KMS-11 (cell line): ENCODE measurements around the gene KLK1.

ENCODE experiments used
- H2AFZ ChIP-seq: fragments of 200-600 bp; sonication (generic); 2 replicates; pipeline ENCODE4 v1.6.1; 2016; ENCODE audit warnings: antibody characterized with exemption, mixed run types, low read depth
- H3K27ac ChIP-seq: fragments of 200-600 bp; sonication (generic); 2 replicates; pipeline ENCODE4 v1.6.1; 2016; ENCODE audit warnings: mild to moderate bottlenecking, mixed run types
- H3K27me3 ChIP-seq: fragments of 200-600 bp; sonication (generic); 2 replicates; pipeline ENCODE4 v1.6.1; 2017; ENCODE audit warnings: mild to moderate bottlenecking, low read depth, mixed run types, moderate library complexity; ENCODE audit not compliant: insufficient read depth
- H3K36me3 ChIP-seq: fragments of 200-600 bp; sonication (generic); 2 replicates; pipeline ENCODE4 v1.6.1; 2017; ENCODE audit warnings: mild to moderate bottlenecking, mixed run types; ENCODE audit not compliant: insufficient read depth
- H3K4me1 ChIP-seq: fragments of 200-600 bp; sonication (generic); 2 replicates; pipeline ENCODE4 v1.6.1; 2016; ENCODE audit warnings: mild to moderate bottlenecking, low read depth, mixed run types; ENCODE audit not compliant: poor library complexity, severe bottlenecking
- H3K4me2 ChIP-seq: fragments of 200-600 bp; sonication (generic); 2 replicates; pipeline ENCODE4 v1.7.0; 2016; ENCODE audit warnings: mild to moderate bottlenecking, mixed run types
- H3K4me3 ChIP-seq: fragments of 200-600 bp; sonication (generic); IDR thresholded peaks from 2 replicates; pipeline ENCODE4 v1.6.1; 2017; ENCODE audit warnings: low read depth, low read length, mixed read lengths; ENCODE audit not compliant: insufficient read depth
- H3K79me2 ChIP-seq: fragments of 200-600 bp; sonication (generic); 2 replicates; pipeline ENCODE4 v1.6.1; 2016; ENCODE audit warnings: low read depth, mixed run types; ENCODE audit not compliant: insufficient read depth
- H3K9ac ChIP-seq: fragments of 200-600 bp; sonication (generic); 2 replicates; pipeline ENCODE4 v1.6.1; 2016; ENCODE audit warnings: mild to moderate bottlenecking, mixed run types
- H4K20me1 ChIP-seq: fragments of 200-600 bp; sonication (generic); 2 replicates; pipeline ENCODE4 v1.6.1; 2016; ENCODE audit warnings: mild to moderate bottlenecking, mixed run types; ENCODE audit not compliant: insufficient read depth
- TF ChIP-seq, protein P1 (sequence below): fragments of 200-600 bp; sonication (generic); conservative IDR thresholded peaks from 2 replicates; pipeline ENCODE4 v1.6.1; 2017; ENCODE audit warnings: low read depth, mild to moderate bottlenecking, antibody characterized with exemption, low read length, moderate library complexity, mixed read lengths

Gene KLK1

DNA sequence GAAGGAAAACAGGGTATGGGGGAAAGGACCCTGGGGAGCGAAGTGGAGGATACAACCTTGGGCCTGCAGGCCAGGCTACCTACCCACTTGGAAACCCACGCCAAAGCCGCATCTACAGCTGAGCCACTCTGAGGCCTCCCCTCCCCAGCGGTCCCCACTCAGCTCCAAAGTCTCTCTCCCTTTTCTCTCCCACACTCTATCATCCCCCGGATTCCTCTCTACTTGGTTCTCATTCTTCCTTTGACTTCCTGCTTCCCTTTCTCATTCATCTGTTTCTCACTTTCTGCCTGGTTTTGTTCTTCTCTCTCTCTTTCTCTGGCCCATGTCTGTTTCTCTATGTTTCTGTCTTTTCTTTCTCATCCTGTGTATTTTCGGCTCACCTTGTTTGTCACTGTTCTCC lies 33.8 kb upstream of the KLK1 start:
- no peak overlapping the region for H3K4me3 ChIP-seq
- H2AFZ ChIP-seq: no peak overlapping the region
- TF ChIP-seq, protein P1, sequence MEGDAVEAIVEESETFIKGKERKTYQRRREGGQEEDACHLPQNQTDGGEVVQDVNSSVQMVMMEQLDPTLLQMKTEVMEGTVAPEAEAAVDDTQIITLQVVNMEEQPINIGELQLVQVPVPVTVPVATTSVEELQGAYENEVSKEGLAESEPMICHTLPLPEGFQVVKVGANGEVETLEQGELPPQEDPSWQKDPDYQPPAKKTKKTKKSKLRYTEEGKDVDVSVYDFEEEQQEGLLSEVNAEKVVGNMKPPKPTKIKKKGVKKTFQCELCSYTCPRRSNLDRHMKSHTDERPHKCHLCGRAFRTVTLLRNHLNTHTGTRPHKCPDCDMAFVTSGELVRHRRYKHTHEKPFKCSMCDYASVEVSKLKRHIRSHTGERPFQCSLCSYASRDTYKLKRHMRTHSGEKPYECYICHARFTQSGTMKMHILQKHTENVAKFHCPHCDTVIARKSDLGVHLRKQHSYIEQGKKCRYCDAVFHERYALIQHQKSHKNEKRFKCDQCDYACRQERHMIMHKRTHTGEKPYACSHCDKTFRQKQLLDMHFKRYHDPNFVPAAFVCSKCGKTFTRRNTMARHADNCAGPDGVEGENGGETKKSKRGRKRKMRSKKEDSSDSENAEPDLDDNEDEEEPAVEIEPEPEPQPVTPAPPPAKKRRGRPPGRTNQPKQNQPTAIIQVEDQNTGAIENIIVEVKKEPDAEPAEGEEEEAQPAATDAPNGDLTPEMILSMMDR: no peak
- H3K4me1 ChIP-seq: no peaks in the 10 kb centered on the region
- H3K36me3 ChIP-seq: no peaks in the 10 kb centered on the region
- no peaks in the 10 kb centered on the region for H3K79me2 ChIP-seq
- no peaks in the 10 kb centered on the region for H4K20me1 ChIP-seq
- no peak overlapping the region for H3K9ac ChIP-seq
- H3K4me2 ChIP-seq: no peak overlapping the region
- no peaks in the 10 kb centered on the region for H3K27me3 ChIP-seq
- H3K27ac ChIP-seq: no peak overlapping the region

GRCh38 chr19:50854636-50855410 lies 31.2 kb upstream of the KLK1 start, which contains the start of gene KLK3:
Gene KLK3 (plus strand): TSS chr19:50854915. CDS start chr19:50854956, 41 bp downstream.
- no peak within 1 kb of the TSS for H2AFZ ChIP-seq
- H3K9ac ChIP-seq: no peak within 1 kb of the TSS
- H3K27ac ChIP-seq: no peak within 1 kb of the TSS
- H3K27me3 ChIP-seq: no peaks in the 10 kb centered on the region
- H3K79me2 ChIP-seq: no peaks in the 10 kb centered on the region
- no peaks in the 10 kb centered on the region for H3K36me3 ChIP-seq
- no peak within 1 kb of the TSS for H3K4me2 ChIP-seq
- TF ChIP-seq, protein P1: no peak
- no peaks in the 10 kb centered on the region for H3K4me1 ChIP-seq
- no peak within 1 kb of the TSS for H3K4me3 ChIP-seq
- H4K20me1 ChIP-seq: no peaks in the 10 kb centered on the region

- Histone ChIP-seq H2AFZ (no peak overlapping the region), H3K4me3 (no peak overlapping the region), H3K4me2 (no peak overlapping the region), H3K27ac (no peak overlapping the region), H3K4me1 (no peaks in the 10 kb centered on the region), H3K9ac (no peak overlapping the region), H4K20me1 (no peaks in the 10 kb centered on the region), H3K36me3 (no peaks in the 10 kb centered on the region), H3K79me2 (no peaks in the 10 kb centered on the region), H3K27me3 (no peaks in the 10 kb centered on the region; the same call in 1 of the 2 replicates)
- TF ChIP-seq, protein P1: no peak
These were observed 28.0 kb upstream of the KLK1 start for GRCh38 chr19:50851620-50852019.

GRCh38 chr19:50850738-50851137 lies 27.2 kb upstream of the KLK1 start:
- H3K27ac ChIP-seq: no peak overlapping the region
- H4K20me1 ChIP-seq: no peaks in the 10 kb centered on the region
- TF ChIP-seq, protein P1: no peak
- no peaks in the 10 kb centered on the region for H3K79me2 ChIP-seq
- no peak overlapping the region for H3K4me3 ChIP-seq
- no peaks in the 10 kb centered on the region for H3K4me1 ChIP-seq
- H3K9ac ChIP-seq: no peak overlapping the region
- H3K27me3 ChIP-seq: no peaks in the 10 kb centered on the region; the same call in 1 of the 2 replicates
- no peaks in the 10 kb centered on the region for H3K36me3 ChIP-seq
- no peak overlapping the region for H3K4me2 ChIP-seq
- H2AFZ ChIP-seq: no peak overlapping the region
